GM12801 (cell line): ENCODE results near the gene MRPS15.

ENCODE experiments used
- TF ChIP-seq, protein P1 (sequence below): IDR thresholded peaks from one replicate; pipeline ENCODE4 v1.5.1; 2011; ENCODE audit warnings: control low read depth; ENCODE audit not compliant: insufficient read length; ENCODE audit errors: extremely low read depth

The MRPS15 gene

DNA sequence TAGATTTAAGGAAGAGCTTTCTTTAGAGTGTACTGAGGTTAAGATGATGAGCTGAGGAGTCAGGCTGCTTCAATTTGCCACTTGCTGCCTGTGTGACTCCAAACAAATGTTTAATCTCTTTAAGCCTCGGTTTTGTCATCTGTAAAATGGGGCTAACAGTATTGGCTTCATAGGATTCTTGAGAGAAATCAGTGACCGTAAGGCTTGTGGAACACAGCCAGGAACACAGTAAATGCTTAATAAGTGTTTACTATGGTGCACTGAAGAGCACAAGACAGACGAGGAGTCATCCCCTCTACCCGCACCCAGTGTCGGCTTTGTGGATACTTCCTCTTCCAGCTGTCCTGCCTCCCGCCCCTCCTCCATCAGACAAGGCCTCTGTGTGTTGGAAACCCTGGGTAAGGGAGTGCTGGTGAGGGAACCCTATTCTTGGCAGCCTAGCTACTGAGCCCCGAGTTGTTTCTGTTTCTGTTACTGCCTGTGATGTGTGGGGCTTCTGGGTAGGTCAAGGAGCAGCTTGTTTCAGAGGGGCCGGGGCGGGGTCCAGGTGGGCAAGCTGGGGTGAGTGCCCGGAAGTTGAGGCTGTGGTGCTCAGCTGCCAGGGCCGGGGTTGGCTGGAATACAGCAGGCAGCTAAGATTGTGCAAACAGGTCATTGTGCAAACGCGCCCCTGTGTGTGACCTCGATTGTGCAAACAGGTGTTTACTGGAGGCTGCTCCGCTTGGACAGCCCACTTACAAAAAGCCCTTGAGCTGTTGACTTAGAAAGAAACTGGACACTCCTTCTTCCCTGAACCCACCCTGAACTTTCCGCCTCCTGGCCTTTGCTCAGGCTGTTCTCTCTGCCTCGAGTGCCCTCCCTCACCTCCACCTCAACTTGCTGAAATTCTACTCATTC lies 22.5 kb upstream of the MRPS15 start:
- TF ChIP-seq, protein P1, sequence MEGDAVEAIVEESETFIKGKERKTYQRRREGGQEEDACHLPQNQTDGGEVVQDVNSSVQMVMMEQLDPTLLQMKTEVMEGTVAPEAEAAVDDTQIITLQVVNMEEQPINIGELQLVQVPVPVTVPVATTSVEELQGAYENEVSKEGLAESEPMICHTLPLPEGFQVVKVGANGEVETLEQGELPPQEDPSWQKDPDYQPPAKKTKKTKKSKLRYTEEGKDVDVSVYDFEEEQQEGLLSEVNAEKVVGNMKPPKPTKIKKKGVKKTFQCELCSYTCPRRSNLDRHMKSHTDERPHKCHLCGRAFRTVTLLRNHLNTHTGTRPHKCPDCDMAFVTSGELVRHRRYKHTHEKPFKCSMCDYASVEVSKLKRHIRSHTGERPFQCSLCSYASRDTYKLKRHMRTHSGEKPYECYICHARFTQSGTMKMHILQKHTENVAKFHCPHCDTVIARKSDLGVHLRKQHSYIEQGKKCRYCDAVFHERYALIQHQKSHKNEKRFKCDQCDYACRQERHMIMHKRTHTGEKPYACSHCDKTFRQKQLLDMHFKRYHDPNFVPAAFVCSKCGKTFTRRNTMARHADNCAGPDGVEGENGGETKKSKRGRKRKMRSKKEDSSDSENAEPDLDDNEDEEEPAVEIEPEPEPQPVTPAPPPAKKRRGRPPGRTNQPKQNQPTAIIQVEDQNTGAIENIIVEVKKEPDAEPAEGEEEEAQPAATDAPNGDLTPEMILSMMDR: no peak

DNA sequence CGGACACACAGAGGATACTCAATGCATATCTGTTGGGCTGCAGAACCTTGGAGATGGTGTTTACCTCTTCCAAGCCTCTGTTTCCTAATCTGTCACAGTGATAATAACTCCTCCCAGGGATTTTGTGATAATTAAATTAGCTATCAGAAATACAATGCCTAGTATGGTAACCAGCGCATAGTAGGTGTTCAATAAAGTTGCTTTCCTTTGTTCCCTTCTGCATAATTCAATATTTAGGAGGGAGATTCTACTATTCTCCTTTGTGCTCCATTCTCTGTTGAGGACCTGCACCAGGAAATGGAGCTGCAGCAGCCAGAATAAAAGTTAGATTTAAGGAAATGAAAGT lies 21.9 kb upstream of the MRPS15 start:
- TF ChIP-seq, protein P1: no peak

DNA sequence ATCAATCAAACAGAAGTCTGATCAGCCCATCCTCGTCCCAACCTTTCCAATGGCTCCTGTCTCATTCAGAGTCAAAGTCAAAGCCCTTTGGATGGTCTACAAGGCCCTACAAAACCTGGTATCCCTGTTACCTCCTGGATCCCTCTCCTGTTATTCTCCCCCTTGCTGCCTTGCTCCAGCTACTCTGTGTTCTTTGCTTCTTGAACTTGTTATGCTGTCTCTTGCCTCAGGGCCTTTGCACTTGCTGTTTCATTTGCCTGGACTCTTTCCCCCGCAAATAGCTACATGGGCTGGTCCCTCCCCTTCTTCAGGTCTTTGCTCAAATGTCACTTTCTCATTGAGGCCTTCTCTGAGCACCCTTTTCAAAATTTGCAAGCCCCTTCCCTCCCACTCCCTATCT lies 19.9 kb upstream of the MRPS15 start:
- TF ChIP-seq, protein P1: no peak

DNA sequence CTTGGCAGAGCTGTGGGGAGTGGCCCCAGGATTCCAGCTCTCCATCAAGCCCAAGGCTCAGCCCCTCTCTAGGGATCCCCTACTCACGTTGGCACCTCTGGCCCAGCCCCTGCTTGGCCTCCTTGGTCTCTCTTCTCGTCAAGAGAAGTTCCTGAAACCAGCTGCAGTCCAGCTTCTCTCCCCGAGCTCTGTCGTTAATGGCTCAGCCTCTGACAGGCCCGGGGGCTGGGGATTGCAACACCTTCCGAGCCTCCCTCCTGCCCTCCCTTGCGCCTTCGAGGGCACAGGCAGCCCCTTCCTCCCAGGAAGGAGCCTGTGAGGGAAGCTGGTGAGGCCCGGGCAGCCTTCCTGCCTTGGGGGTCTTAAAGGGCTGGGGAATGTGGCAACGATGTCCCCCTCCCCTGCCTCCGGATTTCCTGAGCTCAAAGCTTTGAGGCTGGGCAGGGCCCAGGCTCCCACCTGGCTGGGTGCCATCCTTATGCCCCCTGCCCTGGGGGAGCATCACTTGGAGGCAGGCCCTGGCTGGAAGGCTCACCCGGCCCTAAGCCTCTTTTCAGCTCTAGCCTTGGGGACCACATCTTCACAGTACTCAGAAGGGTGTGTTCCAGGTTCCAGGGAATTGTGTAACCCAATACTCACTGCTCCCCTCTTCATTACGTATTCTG lies 18.7 kb upstream of the MRPS15 start, which contains the start of gene CSF3R:
Gene CSF3R (minus strand): TSS at position 190 of the 665 bp plus-strand sequence. CDS start 3,417 bp downstream, outside the sequence.
- TF ChIP-seq, protein P1: no peak

DNA sequence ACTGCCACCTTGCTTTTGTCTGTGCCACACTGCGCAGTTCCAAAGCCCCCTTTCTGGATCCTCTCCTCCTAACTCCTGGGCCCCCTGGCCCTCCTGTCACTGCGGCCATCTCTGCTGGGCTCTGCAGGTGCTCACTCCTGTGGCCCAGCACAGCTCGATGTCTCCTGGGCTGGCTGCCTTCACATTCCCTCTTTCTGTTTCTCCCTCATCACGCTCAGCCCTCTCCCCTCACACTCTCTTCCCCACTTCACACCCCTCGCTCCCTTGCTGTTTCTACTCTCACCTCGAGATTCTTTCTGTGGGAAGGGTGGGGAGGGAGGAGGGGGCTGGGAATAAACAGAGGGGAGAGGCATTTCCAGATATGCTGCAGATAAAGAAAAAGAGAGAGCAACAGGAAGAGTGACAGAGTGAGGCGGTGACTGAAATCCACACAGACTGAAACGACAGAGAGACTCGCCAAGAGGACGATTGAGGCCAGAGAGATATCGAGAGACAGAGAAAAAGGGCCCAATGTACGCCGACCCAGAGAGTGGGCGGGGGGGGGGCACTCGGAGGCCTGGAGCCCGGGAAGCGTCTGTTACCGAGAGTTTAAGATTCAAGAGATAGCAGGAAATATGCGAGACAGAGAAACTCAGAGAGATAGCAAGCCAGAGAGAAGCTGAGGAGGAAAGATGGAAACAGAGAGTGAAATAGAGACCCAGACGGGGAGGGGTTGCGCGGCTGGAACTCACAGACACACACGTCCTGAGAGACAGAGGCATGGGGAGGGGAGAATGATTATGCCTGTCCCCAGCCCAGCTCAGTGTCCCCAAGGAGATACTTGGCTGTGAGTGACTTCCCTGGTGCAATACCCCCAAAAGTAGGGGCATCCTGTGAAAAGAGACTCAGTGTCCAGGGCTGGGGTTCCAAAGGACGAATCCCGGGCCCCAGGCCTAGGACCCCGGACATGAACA lies 17.9 kb upstream of the MRPS15 start:
- TF ChIP-seq, protein P1: no peak

DNA sequence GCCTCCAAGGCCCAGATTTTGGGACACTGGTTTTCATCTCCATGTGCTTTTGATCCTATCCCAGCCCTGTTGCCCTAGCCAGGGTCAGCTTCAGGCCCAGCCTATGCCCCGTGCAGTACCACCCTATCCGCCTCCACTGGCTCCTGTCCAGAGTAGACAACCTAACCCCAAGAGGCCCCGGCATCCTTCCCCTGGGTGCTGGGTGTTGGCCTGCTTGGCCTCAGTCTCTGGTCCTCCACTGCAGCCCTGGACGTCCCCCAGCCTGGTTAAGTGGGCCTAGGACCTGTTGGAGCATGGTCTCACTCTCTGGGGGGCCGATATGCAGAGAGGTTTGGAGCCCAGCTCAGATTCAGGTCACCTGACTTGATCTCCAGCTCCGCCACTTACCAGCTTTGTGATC lies 16.9 kb upstream of the MRPS15 start:
- TF ChIP-seq, protein P1: no peak

DNA sequence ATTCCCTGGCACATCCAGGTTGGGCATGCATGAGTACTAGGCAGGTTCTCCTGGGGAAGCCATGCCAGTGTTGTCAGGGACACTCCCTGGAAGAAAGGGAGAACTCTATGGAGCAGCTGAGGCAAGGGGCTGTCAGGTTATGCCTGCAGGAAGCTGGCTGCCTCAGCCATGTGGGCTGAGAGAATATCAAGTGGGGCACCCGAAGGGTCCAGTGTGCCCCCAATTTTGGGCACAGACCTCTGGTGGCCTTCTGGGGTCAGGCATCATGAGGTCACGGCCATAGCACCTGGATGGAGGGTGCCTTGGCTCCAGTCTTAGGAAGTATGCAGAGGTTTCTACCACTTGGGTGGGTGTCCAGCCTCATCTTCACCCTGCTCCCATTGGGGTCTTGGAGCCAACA lies 16.0 kb upstream of the MRPS15 start:
- TF ChIP-seq, protein P1: no peak
